ENCODE measurements around the gene SCGB1C1.

GRCh38 chr11:203056-203944, 10.4 kb downstream of the SCGB1C1 start:
- TF ChIP-seq REST (IDR thresholded peaks at IDR 0.05; ENCODE audit: low read depth, low read length) (no peak), POLR2A (IDR thresholded peaks at IDR 0.05; ENCODE audit: low read depth, low read length) (peak; percentile 39; the same call in 1 of the 2 replicates), SMC3 (IDR thresholded peaks at IDR 0.05; ENCODE audit: borderline replicate concordance, low read length) (no peak), SUPT20H (IDR thresholded peaks at IDR 0.05; ENCODE audit: borderline replicate concordance, control insufficient read depth, low read depth, low read length) (no peak), CTCF (IDR thresholded peaks at IDR 0.05 in 2 of 3, conservative IDR thresholded peaks at IDR 0.05 in 1 of 3; ENCODE audit: control insufficient read depth in 2 of 3, extremely low read depth in 1 of 3, insufficient read depth in 1 of 3, low read depth in 3 of 3, low read length in 3 of 3) (no peak), IKZF1 (conservative IDR thresholded peaks at IDR 0.05) (no peak), POLR2AphosphoS5 (IDR thresholded peaks at IDR 0.05; ENCODE audit: low read length) (no peak), EZH2 (IDR thresholded peaks at IDR 0.05; ENCODE audit: borderline replicate concordance, control insufficient read depth, low read depth, low read length) (no peak), NKRF (conservative IDR thresholded peaks at IDR 0.05) (no peak), PBX3 (IDR thresholded peaks at IDR 0.05; ENCODE audit: insufficient replicate concordance, low read depth, low read length) (no peak), PKNOX1 (IDR thresholded peaks at IDR 0.05) (no peak)
